Limb (tissue), 2 donors: ENCODE data around the gene RPRD1A.
"Not testable (repeated sequence)": the region's sequence is repeated elsewhere in the genome, so short reads cannot be mapped to it uniquely, and the experiment has no call there.

Source experiments
- DNase-seq, 2 donors: peaks; one replicate each; pipeline ENCODE4 v3.0.0-alpha.2; 2016; ENCODE audit errors: extremely low spot score in 2 of 2

RPRD1A gene

GRCh38 chr18:36078751-36079529 is 11.6 kb upstream of the RPRD1A start:
- no peak for DNase-seq

- DNase-seq, result not testable (repeated sequence)
Measured at GRCh38 chr18:36077764-36078163, 10.4 kb upstream of the RPRD1A start.

GRCh38 chr18:36075862-36076587 is 8.7 kb upstream of the RPRD1A start:
- no peak for DNase-seq

- no peak for DNase-seq
Measured at GRCh38 chr18:36074435-36074834, 7.1 kb upstream of the RPRD1A start.

- no peak for DNase-seq
Measured at GRCh38 chr18:36073676-36074075, 6.3 kb upstream of the RPRD1A start.

- not testable (repeated sequence) for DNase-seq
Measured at GRCh38 chr18:36072406-36072805, 5.0 kb upstream of the RPRD1A start.

- no peak for DNase-seq
Measured at GRCh38 chr18:36066686-36067054, 689 bp downstream of the RPRD1A start.

- DNase-seq, result no peak
Measured at GRCh38 chr18:36066001-36066400, 1.4 kb downstream of the RPRD1A start.

- DNase-seq, result not testable (repeated sequence)
Measured at GRCh38 chr18:36064809-36065079, 2.6 kb downstream of the RPRD1A start.

- DNase-seq, result no peak
Measured at GRCh38 chr18:36064027-36064808, 3.1 kb downstream of the RPRD1A start.

- no peak for DNase-seq
Measured at GRCh38 chr18:36058674-36059073, 8.7 kb downstream of the RPRD1A start.

GRCh38 chr18:36051760-36052159 is 15.6 kb downstream of the RPRD1A start:
- no peak for DNase-seq

GRCh38 chr18:36050479-36050878 is 16.9 kb downstream of the RPRD1A start:
- no peak for DNase-seq

GRCh38 chr18:36047521-36047920 is 19.8 kb downstream of the RPRD1A start:
- DNase-seq, result no peak

GRCh38 chr18:36046898-36047297 is 20.5 kb downstream of the RPRD1A start:
- DNase-seq, result no peak

GRCh38 chr18:36045241-36045991 is 21.9 kb downstream of the RPRD1A start:
- DNase-seq, result no peak

- DNase-seq, result no peak
Measured at GRCh38 chr18:36043153-36043552, 24.2 kb downstream of the RPRD1A start.

- no peak for DNase-seq
Measured at GRCh38 chr18:36041146-36041545, 26.2 kb downstream of the RPRD1A start.

GRCh38 chr18:36038102-36038663 is 29.2 kb downstream of the RPRD1A start:
- no peak for DNase-seq

- DNase-seq, result no peak
Measured at GRCh38 chr18:36035253-36035652, 32.1 kb downstream of the RPRD1A start.

- no peak for DNase-seq
Measured at GRCh38 chr18:36034299-36034895, 33.0 kb downstream of the RPRD1A start.
